Astrocyte (in vitro differentiated cells and primary cell): ENCODE data around the gene TRRAP. TPM values are rescaled to one million over a fixed set of nuclear protein-coding genes. Genes with fewer than 3 reads are reported as not detected.

Experiments
- DNase-seq: peaks from one replicate; pipeline ENCODE4 v3.0.0-alpha.2; 2010; ENCODE audit warnings: low read depth
- FAIRE-seq: peaks from 2 replicates; lab custom pipeline; 2011; peaks lifted over from hg19 to GRCh38; lab: Jason Lieb, UNC
- H2AFZ ChIP-seq: 2 replicates; pipeline ENCODE4 v1.6.0; 2012; ENCODE audit warnings: low read depth, low read length, inconsistent platforms
- H3K27ac ChIP-seq: 2 replicates; pipeline ENCODE4 v1.5.1; 2011; ENCODE audit warnings: low read depth, low read length, inconsistent platforms
- H3K27me3 ChIP-seq: 2 replicates; pipeline ENCODE4 v1.6.0; 2011; ENCODE audit warnings: low read length, inconsistent platforms; ENCODE audit not compliant: insufficient read depth
- H3K36me3 ChIP-seq: 2 replicates; pipeline ENCODE4 v1.5.1; 2011; ENCODE audit warnings: low read length, inconsistent platforms; ENCODE audit not compliant: insufficient read depth
- H3K4me1 ChIP-seq: 2 replicates; pipeline ENCODE4 v1.5.1; 2011; ENCODE audit warnings: low read length, inconsistent platforms; ENCODE audit not compliant: insufficient read depth
- H3K4me2 ChIP-seq: 2 replicates; pipeline ENCODE4 v1.6.0; 2012; ENCODE audit warnings: low read length, inconsistent platforms
- H3K4me3 ChIP-seq: 2 replicates; pipeline ENCODE4 v1.5.1; 2011; ENCODE audit warnings: low read depth, mild to moderate bottlenecking, low read length, inconsistent platforms; ENCODE audit not compliant: insufficient read depth
- H3K79me2 ChIP-seq: 2 replicates; pipeline ENCODE4 v1.6.0; 2012; ENCODE audit warnings: mild to moderate bottlenecking, low read length, inconsistent platforms; ENCODE audit not compliant: insufficient read depth
- H3K9ac ChIP-seq: 2 replicates; pipeline ENCODE4 v1.6.0; 2012; ENCODE audit warnings: mild to moderate bottlenecking, low read length, inconsistent platforms
- H3K9me3 ChIP-seq: 2 replicates; pipeline ENCODE4 v1.5.1; 2012; ENCODE audit warnings: low read depth, mild to moderate bottlenecking, low read length, inconsistent platforms; ENCODE audit not compliant: insufficient read depth
- H4K20me1 ChIP-seq: 2 replicates; pipeline ENCODE4 v1.6.0; 2012; ENCODE audit warnings: low read length, inconsistent platforms; ENCODE audit not compliant: insufficient read depth
- H3K27ac Mint-ChIP-seq: one replicate; pipeline ENCODE4 v1.8.0; 2021; ENCODE audit warnings: mild to moderate bottlenecking, mixed read lengths; ENCODE audit not compliant: unreplicated experiment
- H3K27me3 Mint-ChIP-seq: one replicate; pipeline ENCODE4 v1.8.0; 2021; ENCODE audit warnings: low read depth, mixed read lengths; ENCODE audit not compliant: unreplicated experiment
- H3K36me3 Mint-ChIP-seq: one replicate; pipeline ENCODE4 v1.8.0; 2021; ENCODE audit warnings: low read depth, mixed read lengths; ENCODE audit not compliant: unreplicated experiment
- H3K4me1 Mint-ChIP-seq: one replicate; pipeline ENCODE4 v1.8.0; 2021; ENCODE audit warnings: low read depth, mixed read lengths; ENCODE audit not compliant: unreplicated experiment
- H3K4me3 Mint-ChIP-seq: one replicate; pipeline ENCODE4 v1.8.0; 2021; ENCODE audit warnings: mild to moderate bottlenecking, moderate library complexity, mixed read lengths; ENCODE audit not compliant: unreplicated experiment
- H3K9me3 Mint-ChIP-seq: one replicate; pipeline ENCODE4 v1.8.0; 2021; ENCODE audit warnings: mild to moderate bottlenecking, mixed read lengths; ENCODE audit not compliant: unreplicated experiment
- EZH2 ChIP-seq: IDR thresholded peaks from 2 replicates; pipeline ENCODE4 v1.6.1; 2012; ENCODE audit warnings: mild to moderate bottlenecking, low read length, inconsistent platforms; ENCODE audit not compliant: insufficient read depth
- total RNA-seq: library from RNA; stranded (reverse); gene quantifications from 2 replicates; pipeline ENCODE4 v1.2.1, GENCODE V29; 2021
- TF ChIP-seq, protein P1 (sequence below): IDR thresholded peaks from 2 replicates; pipeline ENCODE4 v1.5.1; 2011; ENCODE audit warnings: low read depth, mild to moderate bottlenecking, inconsistent platforms, low read length, moderate library complexity; ENCODE audit not compliant: insufficient read depth

TRRAP gene
- total RNA-seq, 1 donor from 2014 or later = 33.5 TPM

DNA sequence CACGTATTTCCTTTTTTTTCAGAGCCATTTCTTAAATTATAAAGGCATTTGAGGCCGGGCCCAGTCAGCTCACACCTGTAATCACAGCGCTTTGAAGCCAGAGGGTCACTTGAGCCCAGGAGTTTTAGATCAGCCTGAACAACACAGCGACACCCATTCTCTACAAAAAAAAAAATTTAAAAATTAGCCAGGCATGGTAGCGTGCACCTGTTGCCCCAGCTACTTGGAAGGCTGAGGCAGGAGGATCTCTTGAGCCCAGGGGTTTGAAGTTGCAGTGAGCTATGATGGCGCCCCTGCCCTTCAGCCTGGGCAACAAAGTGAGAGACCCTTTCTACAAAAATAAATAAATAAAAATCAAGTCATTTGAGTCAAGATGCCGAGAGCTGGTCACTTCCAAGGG, 11.6 kb upstream of the TRRAP start:
- Mint-ChIP-seq H3K27me3 (peaks cover 2% of the 10 kb centered on the region), H3K27ac (no peak overlapping the region), H3K4me1 (peaks cover 10% of the 10 kb centered on the region), H3K4me3 (no peak overlapping the region), H3K9me3 (no peaks in the 10 kb centered on the region), H3K36me3 (no peaks in the 10 kb centered on the region)
- Histone ChIP-seq H3K36me3 (no peaks in the 10 kb centered on the region), H3K79me2 (no peaks in the 10 kb centered on the region), H3K27ac (no peak overlapping the region), H4K20me1 (no peaks in the 10 kb centered on the region), H3K9ac (no peak overlapping the region), H3K4me2 (no peak overlapping the region), H3K27me3 (peaks cover 14% of the 10 kb centered on the region), H3K9me3 (no peaks in the 10 kb centered on the region), H3K4me1 (peaks cover 18% of the 10 kb centered on the region), H2AFZ (no peak overlapping the region), H3K4me3 (no peak overlapping the region)
- DNase-seq (no peak), FAIRE-seq (no peak)
- TF ChIP-seq, protein P1, sequence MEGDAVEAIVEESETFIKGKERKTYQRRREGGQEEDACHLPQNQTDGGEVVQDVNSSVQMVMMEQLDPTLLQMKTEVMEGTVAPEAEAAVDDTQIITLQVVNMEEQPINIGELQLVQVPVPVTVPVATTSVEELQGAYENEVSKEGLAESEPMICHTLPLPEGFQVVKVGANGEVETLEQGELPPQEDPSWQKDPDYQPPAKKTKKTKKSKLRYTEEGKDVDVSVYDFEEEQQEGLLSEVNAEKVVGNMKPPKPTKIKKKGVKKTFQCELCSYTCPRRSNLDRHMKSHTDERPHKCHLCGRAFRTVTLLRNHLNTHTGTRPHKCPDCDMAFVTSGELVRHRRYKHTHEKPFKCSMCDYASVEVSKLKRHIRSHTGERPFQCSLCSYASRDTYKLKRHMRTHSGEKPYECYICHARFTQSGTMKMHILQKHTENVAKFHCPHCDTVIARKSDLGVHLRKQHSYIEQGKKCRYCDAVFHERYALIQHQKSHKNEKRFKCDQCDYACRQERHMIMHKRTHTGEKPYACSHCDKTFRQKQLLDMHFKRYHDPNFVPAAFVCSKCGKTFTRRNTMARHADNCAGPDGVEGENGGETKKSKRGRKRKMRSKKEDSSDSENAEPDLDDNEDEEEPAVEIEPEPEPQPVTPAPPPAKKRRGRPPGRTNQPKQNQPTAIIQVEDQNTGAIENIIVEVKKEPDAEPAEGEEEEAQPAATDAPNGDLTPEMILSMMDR = no peak
- no peak for TF ChIP-seq EZH2

DNA sequence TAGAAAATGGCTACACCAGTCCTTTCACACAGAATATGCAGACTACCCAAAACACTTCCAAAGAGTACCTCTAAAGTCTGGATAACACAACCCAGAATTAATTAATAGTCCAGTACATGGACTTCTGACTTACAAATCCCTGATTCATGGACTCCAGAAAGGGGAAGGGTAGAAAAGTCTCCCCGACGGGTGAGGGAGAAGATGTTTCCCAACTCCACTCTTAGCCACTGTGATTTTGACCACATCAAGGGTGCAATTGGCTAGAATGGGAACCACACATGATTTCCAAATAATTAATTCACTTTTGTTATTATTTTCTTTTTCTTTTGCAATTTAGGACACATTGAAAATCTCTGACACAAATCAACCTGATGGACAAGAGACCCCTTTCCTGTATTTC, 9.9 kb upstream of the TRRAP start:
- Histone ChIP-seq H3K4me1 (peaks cover 18% of the 10 kb centered on the region), H2AFZ (no peak overlapping the region), H3K4me2 (no peak overlapping the region), H3K79me2 (no peaks in the 10 kb centered on the region), H3K9me3 (no peaks in the 10 kb centered on the region), H4K20me1 (no peaks in the 10 kb centered on the region), H3K9ac (no peak overlapping the region), H3K27me3 (peaks cover 14% of the 10 kb centered on the region), H3K27ac (no peak overlapping the region), H3K4me3 (no peak overlapping the region), H3K36me3 (no peaks in the 10 kb centered on the region)
- Mint-ChIP-seq H3K27ac (no peak overlapping the region), H3K4me3 (peak overlapping the region; percentile 64), H3K36me3 (no peaks in the 10 kb centered on the region), H3K9me3 (no peaks in the 10 kb centered on the region), H3K4me1 (peaks cover 10% of the 10 kb centered on the region), H3K27me3 (peaks cover 2% of the 10 kb centered on the region)
- no peak for FAIRE-seq
- no peak for DNase-seq
- no peak for TF ChIP-seq EZH2
- TF ChIP-seq, protein P1 = no peak

DNA sequence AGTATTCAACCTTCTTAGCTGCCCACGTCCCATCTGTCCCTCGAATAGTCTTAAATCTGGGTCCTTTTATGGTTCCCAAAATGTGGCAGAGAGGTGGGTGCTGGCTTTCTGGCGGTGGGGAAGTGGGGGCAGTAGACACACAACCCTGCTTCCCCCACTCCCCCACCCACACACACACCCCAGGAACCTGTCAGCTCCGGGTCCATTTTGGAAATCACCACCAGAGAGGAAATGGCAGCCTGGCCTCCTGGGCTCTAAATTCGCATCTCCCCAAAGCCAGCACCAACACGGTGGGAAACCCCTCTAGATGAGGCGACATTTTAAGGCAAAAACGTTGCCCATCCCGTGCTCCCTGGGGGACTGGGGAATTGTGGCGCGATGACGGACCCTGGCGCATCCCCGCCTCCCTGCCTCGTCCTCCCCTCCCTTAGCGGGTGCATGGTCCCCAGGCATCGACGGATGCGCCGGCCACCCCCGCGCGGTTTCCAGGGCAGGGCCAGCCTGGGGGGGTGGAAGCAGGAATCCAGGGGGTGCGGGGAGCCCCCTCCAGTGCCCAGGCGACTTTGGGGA, 9.2 kb upstream of the TRRAP start:
- peaks cover 10% of the 10 kb centered on the region for H3K4me1 Mint-ChIP-seq
- Histone ChIP-seq H3K4me1 (peaks cover 18% of the 10 kb centered on the region), H3K9me3 (no peaks in the 10 kb centered on the region), H3K4me3 (peak overlapping the region; percentile 46), H3K27me3 (peaks cover 14% of the 10 kb centered on the region), H3K27ac (no peak overlapping the region), H3K9ac (no peak overlapping the region), H3K79me2 (no peaks in the 10 kb centered on the region), H4K20me1 (no peaks in the 10 kb centered on the region), H2AFZ (peak overlapping the region; percentile 47), H3K36me3 (no peaks in the 10 kb centered on the region), H3K4me2 (peak overlapping the region; percentile 85)
- FAIRE-seq (no peak), DNase-seq (no peak)
- no peaks in the 10 kb centered on the region for H3K36me3 Mint-ChIP-seq
- H3K4me3 Mint-ChIP-seq = peak overlapping the region; percentile 64
- H3K27ac Mint-ChIP-seq = no peak overlapping the region
- H3K9me3 Mint-ChIP-seq = no peaks in the 10 kb centered on the region
- no peaks in the 10 kb centered on the region for H3K27me3 Mint-ChIP-seq
- no peak for TF ChIP-seq EZH2
- TF ChIP-seq, protein P1 = no peak
